ENCODE results near the gene APBA2.
"Not testable (repeated sequence)": the region's sequence is repeated elsewhere in the genome, so short reads cannot be mapped to it uniquely, and the experiment has no call there.

The APBA2 gene

DNA sequence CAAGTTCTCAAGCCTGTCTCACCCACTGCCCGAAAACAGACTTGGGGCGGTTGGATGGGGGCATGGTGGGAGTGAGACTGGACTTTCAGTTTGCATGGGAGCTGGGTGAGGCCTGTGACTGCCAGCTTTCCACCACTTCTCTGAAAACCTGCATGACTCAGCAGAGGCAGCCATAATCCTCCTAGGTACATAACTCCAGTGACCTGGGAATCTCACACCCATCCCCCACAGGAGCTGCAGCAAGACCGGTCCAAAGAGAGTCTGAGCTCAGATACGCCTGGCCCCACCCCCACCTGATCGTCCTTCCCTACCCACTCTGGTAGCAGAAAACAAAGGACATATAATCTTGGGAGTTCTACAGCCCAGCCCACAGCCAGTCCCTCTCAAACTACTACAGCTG is 276.6 kb downstream of the APBA2 start:
- no peak for DNase-seq (ENCODE audit: low read depth in 2 of 2)

DNA sequence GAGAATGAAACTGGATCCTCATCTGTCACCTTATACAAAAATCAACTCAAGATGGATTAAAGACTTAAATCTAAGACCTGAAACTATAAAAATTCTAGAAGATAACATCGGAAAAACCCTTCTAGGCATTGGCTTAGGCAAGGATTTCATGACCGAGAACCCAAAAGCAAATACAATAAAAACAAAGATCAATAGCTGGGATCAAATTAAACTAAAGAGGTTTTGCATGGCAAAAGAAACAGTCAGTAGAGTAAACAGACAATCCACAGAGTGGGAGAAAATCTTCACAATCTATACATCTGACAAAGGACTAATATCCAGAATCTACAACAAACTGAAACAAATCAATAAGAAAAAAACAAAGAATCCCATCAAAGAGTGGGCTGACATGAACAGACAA is 281.3 kb downstream of the APBA2 start:
- not testable (repeated sequence) for DNase-seq (ENCODE audit: low read depth in 2 of 2)

Measured in activated CD8-positive, alpha-beta memory T cell treated with anti-CD3 and anti-CD28 coated beads for 4 hours (primary cell).